ENCODE data around the gene CKLF.

- TF ChIP-seq CTCF (conservative IDR thresholded peaks at IDR 0.05 in 1 of 2, IDR thresholded peaks at IDR 0.05 in 1 of 2; ENCODE audit: extremely low read depth in 1 of 2, insufficient read depth in 1 of 2, low read depth in 1 of 2, low read length in 2 of 2) (no peak), EZH2 (IDR thresholded peaks at IDR 0.05; ENCODE audit: borderline replicate concordance, low read length) (no peak)
Observed at GRCh38 chr16:66536525-66536924, 15.9 kb upstream of the CKLF start.

Data from mammary epithelial cell (primary cell).